Cardiac muscle cell (in vitro differentiated cells and primary cell): ENCODE measurements around the gene VEGFB. TPM values are rescaled to one million over a fixed set of nuclear protein-coding genes. Genes with fewer than 3 reads are reported as not detected.

Experiments used
- DNase-seq, 2 donors: peaks; one replicate each; pipeline versions ENCODE4 v3.0.0 to v3.0.0-alpha.2; 2010 to 2017; ENCODE audit warnings: low read depth in 1 of 2, low spot score in 1 of 2
- H3K27ac ChIP-seq: fragments of 200-600 bp; sonication (generic); 2 replicates; pipeline ENCODE4 v1.5.1; 2016
- H3K27me3 ChIP-seq: fragments of 200-600 bp; sonication (generic); 2 replicates; pipeline ENCODE4 v1.6.0; 2016; ENCODE audit warnings: control low read depth
- H3K36me3 ChIP-seq: fragments of 200-600 bp; sonication (generic); 2 replicates; pipeline ENCODE4 v1.5.1; 2016; ENCODE audit warnings: control low read depth
- H3K4me1 ChIP-seq: fragments of 200-600 bp; sonication (generic); 2 replicates; pipeline ENCODE4 v1.8.1; 2017; ENCODE audit warnings: low read depth, mild to moderate bottlenecking, mixed run types
- H3K4me3 ChIP-seq: fragments of 200-600 bp; sonication (generic); 2 replicates; pipeline ENCODE4 v1.5.1; 2016; ENCODE audit warnings: mild to moderate bottlenecking
- H3K9me3 ChIP-seq: fragments of 200-600 bp; sonication (generic); 2 replicates; pipeline ENCODE4 v1.5.1; 2017; ENCODE audit warnings: low read depth, mild to moderate bottlenecking, control low read depth
- polyA plus RNA-seq: library from polyadenylated mRNA; unstranded; fragments of >200 nt; fragmentation: Nextera tagmentation; extraction: Ambion mirVana; gene quantifications from 2 replicates; pipeline ENCODE4 v1.2.1, GENCODE V29; 2016
- total RNA-seq: library from RNA; depleted of rRNA; stranded (reverse); fragments of >200 nt; gene quantifications from 2 replicates; pipeline ENCODE4 v1.2.3, GENCODE V29; 2016
- TF ChIP-seq, protein P1 (sequence below): IDR thresholded peaks from 2 replicates; pipeline ENCODE4 v1.5.1; 2012; ENCODE audit warnings: low read depth, mild to moderate bottlenecking, low read length

VEGFB gene
- total and polyA plus RNA-seq, 2 experiments from 2014 or later, result 162 to 199 TPM

DNA sequence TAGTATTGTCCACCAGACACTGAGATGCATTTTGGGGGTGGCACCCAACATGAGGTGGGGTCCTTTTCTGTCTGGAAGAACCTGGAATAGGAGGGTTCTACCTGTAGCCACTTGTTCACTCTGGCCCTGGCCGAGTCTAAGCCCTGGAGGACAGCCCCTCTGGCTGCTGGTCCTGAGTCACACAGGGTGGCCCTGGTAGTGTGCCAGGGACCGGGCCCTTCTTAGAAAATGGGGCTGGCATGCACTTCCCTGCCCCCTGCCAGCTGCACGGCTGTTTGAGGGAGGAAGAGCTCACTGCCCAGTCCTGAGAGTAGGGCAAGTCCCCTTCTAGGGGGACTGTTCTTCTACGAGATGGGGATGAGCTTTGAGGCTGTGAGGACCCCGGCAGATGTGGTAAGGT lies 19.1 kb downstream of the VEGFB start:
- Histone ChIP-seq H3K9me3 (no peaks in the 10 kb centered on the region), H3K4me3 (no peak overlapping the region), H3K36me3 (no peaks in the 10 kb centered on the region), H3K27me3 (no peaks in the 10 kb centered on the region), H3K27ac (no peak overlapping the region), H3K4me1 (no peaks in the 10 kb centered on the region)
- DNase-seq, result no peak
- TF ChIP-seq, protein P1, sequence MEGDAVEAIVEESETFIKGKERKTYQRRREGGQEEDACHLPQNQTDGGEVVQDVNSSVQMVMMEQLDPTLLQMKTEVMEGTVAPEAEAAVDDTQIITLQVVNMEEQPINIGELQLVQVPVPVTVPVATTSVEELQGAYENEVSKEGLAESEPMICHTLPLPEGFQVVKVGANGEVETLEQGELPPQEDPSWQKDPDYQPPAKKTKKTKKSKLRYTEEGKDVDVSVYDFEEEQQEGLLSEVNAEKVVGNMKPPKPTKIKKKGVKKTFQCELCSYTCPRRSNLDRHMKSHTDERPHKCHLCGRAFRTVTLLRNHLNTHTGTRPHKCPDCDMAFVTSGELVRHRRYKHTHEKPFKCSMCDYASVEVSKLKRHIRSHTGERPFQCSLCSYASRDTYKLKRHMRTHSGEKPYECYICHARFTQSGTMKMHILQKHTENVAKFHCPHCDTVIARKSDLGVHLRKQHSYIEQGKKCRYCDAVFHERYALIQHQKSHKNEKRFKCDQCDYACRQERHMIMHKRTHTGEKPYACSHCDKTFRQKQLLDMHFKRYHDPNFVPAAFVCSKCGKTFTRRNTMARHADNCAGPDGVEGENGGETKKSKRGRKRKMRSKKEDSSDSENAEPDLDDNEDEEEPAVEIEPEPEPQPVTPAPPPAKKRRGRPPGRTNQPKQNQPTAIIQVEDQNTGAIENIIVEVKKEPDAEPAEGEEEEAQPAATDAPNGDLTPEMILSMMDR, result no peak

DNA sequence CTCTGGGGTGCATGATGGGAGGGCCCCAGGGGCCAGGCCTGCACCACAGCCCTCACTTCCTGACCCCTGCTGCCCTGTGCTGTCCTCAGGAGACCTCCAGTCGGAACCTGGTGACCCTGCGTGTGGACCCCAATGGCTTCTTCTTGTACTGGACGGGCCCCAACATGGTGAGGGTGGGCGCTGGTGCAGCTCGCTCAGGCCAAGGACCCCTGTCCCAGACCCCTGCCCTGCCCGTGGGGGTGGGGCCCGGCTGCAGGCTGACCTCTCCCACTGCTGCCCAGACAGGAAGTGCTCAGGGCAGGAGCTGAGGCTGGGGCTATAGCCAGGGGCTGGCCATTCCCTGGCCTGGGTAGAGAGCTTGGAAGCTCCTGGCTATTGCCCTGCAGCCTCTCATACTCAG lies 19.9 kb downstream of the VEGFB start:
- DNase-seq, result no peak
- TF ChIP-seq, protein P1, result no peak
- Histone ChIP-seq H3K9me3 (no peaks in the 10 kb centered on the region), H3K27me3 (no peaks in the 10 kb centered on the region), H3K36me3 (no peaks in the 10 kb centered on the region), H3K27ac (no peak overlapping the region), H3K4me3 (no peak overlapping the region), H3K4me1 (no peaks in the 10 kb centered on the region)

DNA sequence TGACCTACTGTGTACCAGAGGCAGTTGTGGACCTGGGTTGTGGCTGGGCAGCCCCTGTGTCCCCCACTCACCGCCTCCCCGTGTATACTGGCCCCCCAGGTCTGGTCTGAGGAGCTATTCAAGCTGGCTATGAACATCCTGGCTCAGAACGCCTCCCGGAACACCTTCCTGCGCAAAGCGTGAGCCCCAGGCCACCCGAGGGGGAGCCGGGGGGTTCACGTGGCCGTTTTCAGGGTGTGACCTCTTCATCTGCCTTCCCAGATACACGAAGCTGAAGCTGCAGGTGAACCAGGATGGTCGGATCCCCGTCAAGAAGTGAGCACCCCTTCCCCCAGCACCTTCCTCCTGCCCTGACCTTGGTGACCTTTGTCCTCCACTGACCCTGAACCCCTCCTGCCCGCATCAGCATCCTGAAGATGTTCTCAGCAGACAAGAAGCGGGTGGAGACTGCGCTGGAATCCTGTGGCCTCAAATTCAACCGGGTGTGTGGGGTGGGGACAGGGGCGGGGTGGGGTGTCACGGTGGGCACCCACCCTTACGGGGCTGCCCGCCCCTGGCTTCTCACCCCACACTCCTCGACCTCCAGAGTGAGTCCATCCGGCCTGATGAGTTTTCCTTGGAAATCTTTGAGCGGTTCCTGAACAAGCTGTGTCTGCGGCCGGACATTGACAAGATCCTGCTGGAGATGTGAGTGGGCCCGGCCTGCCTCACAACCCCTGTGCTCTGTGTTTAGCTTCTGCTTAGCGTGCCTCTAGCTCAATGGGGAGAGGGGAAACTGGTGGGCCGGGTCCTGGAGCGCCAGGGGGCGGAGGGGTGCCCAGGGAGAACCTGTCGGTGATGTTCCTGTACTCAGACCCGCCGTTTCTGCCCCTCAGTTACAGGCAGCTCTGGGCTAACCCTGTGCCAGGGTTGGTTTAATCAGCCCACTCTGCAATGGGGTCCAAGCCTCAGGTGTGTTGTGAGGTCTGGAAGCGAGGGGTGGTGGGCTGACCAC lies 21.0 kb downstream of the VEGFB start:
- Histone ChIP-seq H3K27me3 (no peaks in the 10 kb centered on the region), H3K4me3 (no peak overlapping the region), H3K27ac (no peak overlapping the region), H3K4me1 (no peaks in the 10 kb centered on the region), H3K9me3 (no peaks in the 10 kb centered on the region), H3K36me3 (no peaks in the 10 kb centered on the region)
- TF ChIP-seq, protein P1, result no peak
- DNase-seq, result no peak

DNA sequence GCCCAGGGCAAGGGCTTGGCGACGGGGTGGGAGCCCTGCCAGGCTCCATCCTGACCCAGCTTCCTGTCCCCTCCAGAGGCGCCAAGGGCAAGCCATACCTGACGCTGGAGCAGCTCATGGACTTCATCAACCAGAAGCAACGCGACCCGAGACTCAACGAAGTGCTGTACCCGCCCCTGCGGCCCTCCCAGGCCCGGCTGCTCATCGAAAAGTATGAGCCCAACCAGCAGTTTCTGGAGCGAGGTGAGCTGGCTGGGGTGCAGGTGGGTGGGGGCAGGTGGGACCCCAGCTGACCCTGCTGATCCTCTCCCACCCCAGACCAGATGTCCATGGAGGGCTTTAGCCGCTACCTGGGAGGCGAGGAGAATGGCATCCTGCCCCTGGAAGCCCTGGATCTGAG lies 21.9 kb downstream of the VEGFB start:
- Histone ChIP-seq H3K4me3 (no peak overlapping the region), H3K36me3 (no peaks in the 10 kb centered on the region), H3K27ac (no peak overlapping the region), H3K9me3 (no peaks in the 10 kb centered on the region), H3K4me1 (no peaks in the 10 kb centered on the region), H3K27me3 (no peaks in the 10 kb centered on the region)
- DNase-seq, result no peak
- TF ChIP-seq, protein P1, result no peak

DNA sequence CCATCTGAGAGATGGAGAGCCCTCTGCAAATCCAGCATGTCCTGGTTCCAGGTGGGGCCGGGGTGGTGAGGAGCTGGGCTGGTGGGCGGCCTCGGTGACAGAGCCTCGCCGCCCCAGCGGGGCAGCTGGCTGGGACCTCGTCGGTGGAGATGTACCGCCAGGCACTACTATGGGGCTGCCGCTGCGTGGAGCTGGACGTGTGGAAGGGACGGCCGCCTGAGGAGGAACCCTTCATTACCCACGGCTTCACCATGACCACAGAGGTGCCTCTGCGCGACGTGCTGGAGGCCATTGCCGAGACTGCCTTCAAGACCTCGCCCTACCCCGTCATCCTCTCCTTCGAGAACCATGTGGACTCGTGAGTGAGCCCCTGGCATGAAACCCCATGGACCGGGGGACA lies 24.0 kb downstream of the VEGFB start:
- Histone ChIP-seq H3K4me3 (no peak overlapping the region), H3K36me3 (no peaks in the 10 kb centered on the region), H3K27me3 (no peaks in the 10 kb centered on the region), H3K9me3 (no peaks in the 10 kb centered on the region), H3K27ac (no peak overlapping the region), H3K4me1 (no peaks in the 10 kb centered on the region)
- TF ChIP-seq, protein P1, result no peak
- DNase-seq, result no peak
